T-cell (primary cell): ENCODE data around the gene CRTC1. TPM values are rescaled to one million over a fixed set of nuclear protein-coding genes. Genes with fewer than 3 reads are reported as not detected.

Source experiments
- ATAC-seq, 4 experiments: fragments of 200-7000 bp in 3 of 4; fragments of 150-1000 bp in 1 of 4; cut with Tn5 transposase; replicated peaks in 1 of 4; 1 replicate in 3 of 4; 2 replicates in 1 of 4; pipeline ENCODE4 v1.10.0; 2021; ENCODE audit warnings: moderate library complexity in 3 of 4, mild to moderate bottlenecking in 2 of 4, moderate number of reproducible peaks in 1 of 4
- CTCF ChIA-PET, 2 donors: fragments of 300-600 bp; sonication (Branson Sonifier 250); formaldehyde crosslinking; loops; one replicate each; lab custom pipeline; 2022; ENCODE audit warnings: antibody characterized with exemption in 2 of 2; lab: Charles Lee
- POLR2A ChIA-PET, 2 donors: fragments of 300-600 bp; sonication (Branson Sonifier 250); formaldehyde crosslinking; loops; one replicate each; lab custom pipeline; 2022; ENCODE audit warnings: antibody characterized with exemption in 2 of 2; lab: Charles Lee
- DNase-seq, 35 experiments: peaks; one replicate each; pipeline versions ENCODE4 v3.0.0 to v3.0.0-alpha.2; 2013 to 2023
- H3K27ac ChIP-seq: one replicate; pipeline ENCODE4 v1.5.1; 2013; ENCODE audit warnings: low read length
- H3K27me3 ChIP-seq, 2 experiments: replicated peaks in 1 of 2; 1 replicate in 1 of 2; 2 replicates in 1 of 2; pipeline versions ENCODE4 v1.6.1 to v1.7.0; 2013; ENCODE audit warnings: low read length in 1 of 2, mixed read lengths in 1 of 2; ENCODE audit not compliant: control insufficient read depth in 2 of 2, insufficient read depth in 2 of 2; ENCODE audit errors: extremely low read depth in 1 of 2
- H3K36me3 ChIP-seq, 2 donors: 1 replicate in 1 of 2; 2 replicates in 1 of 2; pipeline versions ENCODE4 v1.6.1 to v1.7.0; 2013; ENCODE audit warnings: low read length in 1 of 2; ENCODE audit not compliant: control insufficient read depth in 2 of 2, insufficient read depth in 1 of 2; ENCODE audit errors: extremely low read depth in 1 of 2
- H3K4me1 ChIP-seq, 2 experiments: 1 replicate in 1 of 2; 2 replicates in 1 of 2; pipeline versions ENCODE4 v1.6.1 to v1.7.0; 2013; ENCODE audit warnings: low read length in 2 of 2, mixed read lengths in 1 of 2; ENCODE audit not compliant: insufficient read depth in 2 of 2, control insufficient read depth in 1 of 2; ENCODE audit errors: extremely low read depth in 1 of 2
- H3K4me3 ChIP-seq, 2 donors: 1 replicate in 1 of 2; 2 replicates in 1 of 2; pipeline versions ENCODE4 v1.5.1 to v1.7.0; 2013; ENCODE audit warnings: mild to moderate bottlenecking in 2 of 2, low read length in 1 of 2, moderate library complexity in 1 of 2; ENCODE audit not compliant: control insufficient read depth in 1 of 2; ENCODE audit errors: extremely low read depth in 1 of 2
- H3K9me3 ChIP-seq: 2 replicates; pipeline ENCODE4 v1.7.0; 2013
- H3K27ac Mint-ChIP-seq, 2 donors: one replicate each; pipeline ENCODE4 v1.8.0; 2020 to 2021; ENCODE audit warnings: mild to moderate bottlenecking in 2 of 2, mixed read lengths in 2 of 2
- H3K27me3 Mint-ChIP-seq, 2 donors: one replicate each; pipeline ENCODE4 v1.8.0; 2021 to 2022; ENCODE audit warnings: mixed read lengths in 2 of 2
- H3K36me3 Mint-ChIP-seq: one replicate; pipeline ENCODE4 v1.8.0; 2021; ENCODE audit warnings: mixed read lengths
- H3K4me1 Mint-ChIP-seq, 3 donors: one replicate each; pipeline ENCODE4 v1.8.0; 2020 to 2022; ENCODE audit warnings: mixed read lengths in 3 of 3, mild to moderate bottlenecking in 1 of 3
- H3K4me3 Mint-ChIP-seq, 3 donors: one replicate each; pipeline ENCODE4 v1.8.0; 2020 to 2022; ENCODE audit warnings: mild to moderate bottlenecking in 3 of 3, mixed read lengths in 3 of 3, moderate library complexity in 3 of 3
- H3K9me3 Mint-ChIP-seq, 3 donors: one replicate each; pipeline ENCODE4 v1.8.0; 2020 to 2022; ENCODE audit warnings: mixed read lengths in 3 of 3
- WGBS: methylation state at CpG from one replicate; pipeline ENCODE4 v1.1.5; 2013; ENCODE audit warnings: missing lambda C conversion rate; ENCODE audit not compliant: insufficient coverage; 5-methylcytosine and 5-hydroxymethylcytosine counted together
- total RNA-seq, 35 experiments: library from RNA in 6 of 35; stranded (reverse) in 6 of 35; fragments of 120-200 nt in 1 of 35; gene quantifications; one replicate each; pipeline versions ENCODE4 v1.2.1 to v1.2.4 and lab custom pipeline; 2013 to 2026

Gene CRTC1
- total RNA-seq, 5 donors from 2014 or later (not counting 1 experiment from before 2014, with no cell fraction given) = 19.6 to 26.9 (median 25.0) TPM

DNA sequence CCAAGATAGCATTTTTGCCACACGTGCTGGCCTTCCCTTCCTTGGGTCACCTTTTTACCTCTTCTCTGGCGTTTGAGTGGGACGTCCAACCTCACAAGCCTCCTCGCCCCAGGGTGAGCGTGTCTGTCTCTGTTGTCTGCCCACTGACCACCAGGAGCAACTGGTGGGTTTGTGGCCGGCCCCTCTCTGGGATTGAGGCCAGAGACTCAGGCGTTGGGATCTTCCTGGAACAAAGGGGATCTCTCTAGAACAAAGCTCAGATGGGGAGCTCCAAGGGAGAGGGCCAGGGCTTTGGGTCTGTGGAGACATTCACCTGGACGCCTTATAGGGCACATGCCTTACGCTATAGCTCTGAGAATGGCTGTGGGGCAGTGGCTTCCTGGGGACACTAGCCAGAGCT lies 90.2 kb downstream of the CRTC1 start:
- Mint-ChIP-seq H3K36me3 (peaks cover 3% of the 10 kb centered on the region), H3K27me3 (no peaks in the 10 kb centered on the region), H3K27ac (no peak overlapping the region), H3K9me3 (no peaks in the 10 kb centered on the region), H3K4me1 (no peaks in the 10 kb centered on the region), H3K4me3 (no peak overlapping the region)
- Histone ChIP-seq H3K36me3 (peaks cover 0 to 2% of the 10 kb centered on the region in 2 donors), H3K27me3 (peaks cover 0 to 4% of the 10 kb centered on the region in 2 experiments), H3K4me1 (no peaks in the 10 kb centered on the region), H3K4me3 (no peak overlapping the region), H3K9me3 (no peaks in the 10 kb centered on the region), H3K27ac (no peak overlapping the region)
- DNase-seq (no peak), ATAC-seq (no peak)
- ChIA-PET CTCF (interaction anchor here in 1 of 2 donors (0.7 kb wide), 1 partner anchor 386 kb away, joined by 3 read pairs; no protein-coding TSS in a partner anchor), POLR2A (no interaction called here)
- 87% methylated on average over 8 of the region's 9 CpGs for WGBS

DNA sequence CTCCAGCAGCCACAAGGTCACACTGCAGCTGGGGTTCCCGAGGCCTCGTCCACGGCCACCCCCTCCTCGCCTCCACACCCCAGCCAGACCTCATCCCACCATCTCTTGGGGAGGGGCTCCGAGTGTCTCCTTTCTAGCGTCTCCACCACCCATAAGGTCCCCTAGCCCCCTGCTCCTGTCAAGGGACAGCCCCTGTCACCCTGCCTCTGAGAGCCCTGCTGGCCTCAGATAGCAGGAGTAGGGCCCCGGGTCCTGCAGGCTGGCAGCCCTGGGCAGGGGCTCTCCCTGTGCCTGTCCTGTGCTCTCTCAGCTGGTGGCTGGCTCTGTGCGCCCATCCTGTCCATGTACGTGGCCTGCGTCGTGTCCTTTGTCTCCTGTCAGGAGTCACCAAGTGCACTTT lies 90.6 kb downstream of the CRTC1 start:
- ATAC-seq (no peak), DNase-seq (no peak)
- Histone ChIP-seq H3K4me1 (no peaks in the 10 kb centered on the region), H3K9me3 (no peaks in the 10 kb centered on the region), H3K36me3 (peaks cover 0 to 2% of the 10 kb centered on the region in 2 donors), H3K27me3 (peaks cover 0 to 8% of the 10 kb centered on the region in 2 experiments), H3K27ac (no peak overlapping the region), H3K4me3 (no peak overlapping the region)
- Mint-ChIP-seq H3K9me3 (no peaks in the 10 kb centered on the region), H3K27me3 (no peaks in the 10 kb centered on the region), H3K36me3 (peaks cover 3% of the 10 kb centered on the region), H3K4me3 (no peak overlapping the region), H3K27ac (no peak overlapping the region), H3K4me1 (no peaks in the 10 kb centered on the region)
- WGBS = 89% methylated on average over 6 of the region's 11 CpGs
- ChIA-PET CTCF (interaction anchor here in 1 of 2 donors (0.7 kb wide), 1 partner anchor 386 kb away, joined by 3 read pairs; no protein-coding TSS in a partner anchor), POLR2A (no interaction called here)

DNA sequence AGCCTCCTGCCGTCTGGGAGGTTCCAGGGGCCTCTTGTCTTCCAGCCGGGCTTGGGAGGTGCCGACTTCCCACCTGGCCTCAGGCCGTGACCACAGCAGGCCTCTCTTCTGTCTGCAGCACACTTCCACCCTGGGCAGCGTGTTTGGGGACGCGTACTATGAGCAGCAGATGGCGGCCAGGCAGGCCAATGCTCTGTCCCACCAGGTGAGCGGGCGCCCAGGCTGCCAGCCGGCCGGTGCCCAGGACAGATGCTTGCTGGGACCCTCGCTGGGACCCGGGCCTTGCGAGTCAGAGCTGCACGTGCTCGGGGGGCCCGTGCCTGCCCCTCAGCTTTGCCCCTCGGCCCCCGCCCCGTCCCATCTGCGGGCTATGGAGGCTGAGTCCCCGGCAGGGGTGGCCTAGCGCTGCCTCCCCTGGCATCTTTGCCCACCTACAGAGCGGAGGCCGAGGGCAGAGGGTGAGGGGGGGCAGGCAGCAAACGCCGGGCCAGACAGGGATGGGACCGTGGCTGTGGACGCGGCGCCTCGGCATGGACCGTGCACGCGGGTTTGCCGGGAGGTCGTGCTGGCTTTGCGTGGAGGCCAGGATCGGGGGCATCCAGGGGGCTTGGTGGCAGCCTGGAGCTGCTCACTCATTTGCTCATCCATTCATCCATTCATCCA lies 91.4 kb downstream of the CRTC1 start:
- ChIA-PET CTCF (no interaction called here), POLR2A (no interaction called here)
- Histone ChIP-seq H3K4me3 (no peak overlapping the region), H3K4me1 (no peaks in the 10 kb centered on the region), H3K9me3 (no peaks in the 10 kb centered on the region), H3K36me3 (no peaks in the 10 kb centered on the region), H3K27me3 (peaks cover 0 to 14% of the 10 kb centered on the region in 2 experiments), H3K27ac (no peak overlapping the region)
- Mint-ChIP-seq H3K4me1 (no peaks in the 10 kb centered on the region), H3K27ac (no peak overlapping the region), H3K4me3 (no peak overlapping the region), H3K27me3 (no peaks in the 10 kb centered on the region), H3K9me3 (no peaks in the 10 kb centered on the region), H3K36me3 (peaks cover 3% of the 10 kb centered on the region)
- no peak for DNase-seq
- 95% methylated on average over 33 of the region's 40 CpGs for WGBS
- no peak for ATAC-seq

DNA sequence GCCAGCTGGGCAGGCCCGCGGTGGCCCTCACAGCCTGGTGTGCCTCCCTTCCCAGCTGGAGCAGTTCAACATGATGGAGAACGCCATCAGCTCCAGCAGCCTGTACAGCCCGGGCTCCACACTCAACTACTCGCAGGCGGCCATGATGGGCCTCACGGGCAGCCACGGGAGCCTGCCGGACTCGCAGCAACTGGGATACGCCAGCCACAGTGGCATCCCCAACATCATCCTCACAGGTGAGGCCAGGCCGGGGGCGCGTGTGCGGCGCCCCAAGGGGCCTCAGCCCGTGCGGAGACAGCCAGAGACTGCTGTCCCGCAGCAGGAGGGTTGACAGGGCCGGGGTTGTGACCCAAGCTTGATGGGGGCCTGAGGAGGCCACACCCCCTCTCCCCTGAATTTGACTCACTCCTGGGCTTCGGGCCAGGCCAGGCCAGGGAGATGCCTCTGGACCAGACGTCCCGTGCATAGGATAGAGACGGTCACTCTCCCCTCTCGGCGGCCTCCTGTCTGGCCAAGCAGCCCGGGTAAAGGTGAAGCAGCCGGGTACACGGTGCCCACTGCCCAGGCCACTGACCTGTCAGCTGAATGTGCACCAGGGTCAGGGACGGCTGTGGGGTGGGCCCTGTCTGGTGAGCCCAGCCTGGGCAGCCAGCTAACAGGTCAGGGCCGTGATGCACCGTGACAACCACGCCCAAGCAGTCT lies 92.3 kb downstream of the CRTC1 start:
- POLR2A ChIA-PET = no interaction called here
- H3K4me1 Mint-ChIP-seq = no peaks in the 10 kb centered on the region
- CTCF ChIA-PET = no interaction called here
- Histone ChIP-seq H3K27me3 (peaks cover 0 to 22% of the 10 kb centered on the region in 2 experiments), H3K4me3 (no peak overlapping the region), H3K4me1 (no peaks in the 10 kb centered on the region), H3K36me3 (no peaks in the 10 kb centered on the region), H3K27ac (no peak overlapping the region), H3K9me3 (no peaks in the 10 kb centered on the region)
- no peaks in the 10 kb centered on the region for H3K9me3 Mint-ChIP-seq
- peaks cover 3% of the 10 kb centered on the region for H3K36me3 Mint-ChIP-seq
- ATAC-seq (no peak), DNase-seq (no peak)
- no peaks in the 10 kb centered on the region for H3K27me3 Mint-ChIP-seq
- H3K27ac Mint-ChIP-seq = no peak overlapping the region
- WGBS = 84% methylated on average over 24 of the region's 33 CpGs
- no peak overlapping the region for H3K4me3 Mint-ChIP-seq

DNA sequence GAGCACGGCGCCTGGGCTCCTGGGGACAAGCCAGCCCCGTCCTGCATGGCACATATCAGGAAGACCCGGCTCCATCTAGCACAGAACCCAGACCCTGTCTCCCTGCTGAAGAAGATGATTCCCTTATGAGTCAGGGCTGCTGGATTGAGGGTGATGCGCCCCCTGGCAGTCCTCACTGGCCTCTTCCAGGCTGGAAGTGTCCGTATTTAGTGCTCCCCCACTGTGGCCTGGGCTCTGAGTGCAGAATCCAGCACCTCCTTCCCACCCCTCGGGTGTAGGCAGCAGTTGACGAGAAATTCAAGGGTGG lies 92.8 kb downstream of the CRTC1 start:
- H3K27me3 ChIP-seq = peaks cover 0 to 27% of the 10 kb centered on the region in 2 experiments
- H3K4me3 ChIP-seq = no peak overlapping the region
- no peak overlapping the region for H3K27ac Mint-ChIP-seq
- no peak overlapping the region for H3K27ac ChIP-seq
- no peak for DNase-seq
- H3K9me3 Mint-ChIP-seq = no peaks in the 10 kb centered on the region
- H3K36me3 Mint-ChIP-seq = peaks cover 3% of the 10 kb centered on the region
- no peaks in the 10 kb centered on the region for H3K4me1 Mint-ChIP-seq
- ChIA-PET POLR2A (no interaction called here), CTCF (no interaction called here)
- no peak for ATAC-seq
- H3K36me3 ChIP-seq = no peaks in the 10 kb centered on the region
- no peaks in the 10 kb centered on the region for H3K4me1 ChIP-seq
- no peaks in the 10 kb centered on the region for H3K27me3 Mint-ChIP-seq
- H3K9me3 ChIP-seq = no peaks in the 10 kb centered on the region
- H3K4me3 Mint-ChIP-seq = no peak overlapping the region
- WGBS = 97% methylated on average over 8 of the region's 8 CpGs

DNA sequence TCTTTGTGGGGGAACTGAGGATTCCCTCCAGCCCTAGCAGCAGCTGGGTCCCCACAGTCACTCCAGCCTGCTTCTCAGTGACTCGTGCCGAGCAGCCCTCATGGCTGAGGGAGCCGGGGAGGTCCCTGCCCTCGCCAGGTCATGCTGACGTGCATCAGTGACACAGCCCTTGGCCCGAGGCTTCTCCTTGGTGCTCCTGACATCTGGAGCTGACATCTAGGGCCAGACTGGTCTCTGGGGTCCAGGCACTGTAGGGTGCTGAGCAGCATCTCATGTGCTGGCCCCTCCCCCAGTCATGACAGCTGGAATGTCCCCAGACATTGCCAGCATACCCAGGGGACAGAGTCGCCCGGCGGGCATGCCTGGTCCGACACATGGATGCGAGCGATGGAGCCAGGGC lies 93.3 kb downstream of the CRTC1 start:
- Mint-ChIP-seq H3K9me3 (no peaks in the 10 kb centered on the region), H3K4me3 (no peak overlapping the region), H3K36me3 (no peaks in the 10 kb centered on the region), H3K27me3 (no peaks in the 10 kb centered on the region), H3K4me1 (no peaks in the 10 kb centered on the region), H3K27ac (no peak overlapping the region)
- ChIA-PET POLR2A (no interaction called here), CTCF (no interaction called here)
- no peaks in the 10 kb centered on the region for H3K9me3 ChIP-seq
- H3K4me3 ChIP-seq = no peak overlapping the region
- H3K4me1 ChIP-seq = no peaks in the 10 kb centered on the region
- DNase-seq = no peak
- H3K36me3 ChIP-seq = no peaks in the 10 kb centered on the region
- no peak for ATAC-seq
- no peak overlapping the region for H3K27ac ChIP-seq
- H3K27me3 ChIP-seq = peaks cover 0 to 32% of the 10 kb centered on the region in 2 experiments
- WGBS = 86% methylated on average over 12 of the region's 12 CpGs
